Measurements from ENCODE around the gene THSD4. TPM values are rescaled to one million over a fixed set of nuclear protein-coding genes. Genes with fewer than 3 reads are reported as not detected.

Gene THSD4
- total RNA-seq, 1 experiment from 2014 or later = 0.29 TPM

- no peaks in the 10 kb centered on the region for H3K27me3 ChIP-seq (replicated peaks; ENCODE audit: control insufficient read depth, insufficient read depth, low read length)
- H3K4me3 ChIP-seq (ENCODE audit: low read depth, low read length) = no peak overlapping the region
- no peak for TF ChIP-seq CTCF (IDR thresholded peaks at IDR 0.05; ENCODE audit: insufficient read depth in 1 of 2, low read depth in 1 of 2, low read length in 1 of 2, severe bottlenecking in 1 of 2, unreplicated experiment in 1 of 2)
- ChIA-PET CTCF (no interaction called here), POLR2A (no interaction called here)
- H3K4me1 Mint-ChIP-seq (ENCODE audit: low read depth, unreplicated experiment) = no peaks in the 10 kb centered on the region
- no peaks in the 10 kb centered on the region for H3K36me3 Mint-ChIP-seq (ENCODE audit: insufficient read depth, unreplicated experiment)
- H3K9me3 ChIP-seq = no peaks in the 10 kb centered on the region
- H3K9me3 Mint-ChIP-seq (ENCODE audit: unreplicated experiment) = peaks cover 10% of the 10 kb centered on the region
- DNase-seq = no peak
- H3K27ac Mint-ChIP-seq (ENCODE audit: unreplicated experiment) = no peak overlapping the region
- H3K27me3 Mint-ChIP-seq (ENCODE audit: insufficient read depth, unreplicated experiment) = peaks cover 10% of the 10 kb centered on the region
- intact Hi-C loops (cut with micrococcal nuclease; ENCODE audit: unreplicated experiment) = no loop called here
- no peak overlapping the region for H3K4me3 Mint-ChIP-seq (ENCODE audit: unreplicated experiment)
- H3K36me3 ChIP-seq (ENCODE audit: control insufficient read depth, insufficient read depth, low read length) = no peaks in the 10 kb centered on the region
- BruUV-seq (replicated peaks) = no TSS peak
- no peaks in the 10 kb centered on the region for H3K4me1 ChIP-seq
These were observed 21.0 kb downstream of the THSD4 start for GRCh38 chr15:71136159-71136783.

- no TSS peak for BruUV-seq (replicated peaks)
- Mint-ChIP-seq H3K27ac (ENCODE audit: unreplicated experiment) (no peak overlapping the region), H3K4me3 (ENCODE audit: unreplicated experiment) (no peak overlapping the region), H3K9me3 (ENCODE audit: unreplicated experiment) (peaks cover 10% of the 10 kb centered on the region), H3K36me3 (ENCODE audit: insufficient read depth, unreplicated experiment) (no peaks in the 10 kb centered on the region), H3K4me1 (ENCODE audit: low read depth, unreplicated experiment) (no peaks in the 10 kb centered on the region), H3K27me3 (ENCODE audit: insufficient read depth, unreplicated experiment) (peaks cover 10% of the 10 kb centered on the region)
- intact Hi-C loops (cut with micrococcal nuclease; ENCODE audit: unreplicated experiment) = no loop called here
- TF ChIP-seq CTCF (IDR thresholded peaks at IDR 0.05; ENCODE audit: insufficient read depth in 1 of 2, low read depth in 1 of 2, low read length in 1 of 2, severe bottlenecking in 1 of 2, unreplicated experiment in 1 of 2) = no peak
- H3K9me3 ChIP-seq = no peaks in the 10 kb centered on the region
- DNase-seq = no peak
- ChIA-PET CTCF (no interaction called here), POLR2A (no interaction called here)
- H3K27me3 ChIP-seq (replicated peaks; ENCODE audit: control insufficient read depth, insufficient read depth, low read length) = no peaks in the 10 kb centered on the region
- H3K4me3 ChIP-seq (ENCODE audit: low read depth, low read length) = no peak overlapping the region
- H3K36me3 ChIP-seq (ENCODE audit: control insufficient read depth, insufficient read depth, low read length) = no peaks in the 10 kb centered on the region
- H3K4me1 ChIP-seq = no peaks in the 10 kb centered on the region
These were observed 21.7 kb downstream of the THSD4 start for GRCh38 chr15:71136793-71137518.

GRCh38 chr15:71138473-71138872 is 23.2 kb downstream of the THSD4 start:
- Histone ChIP-seq H3K36me3 (ENCODE audit: control insufficient read depth, insufficient read depth, low read length) (no peaks in the 10 kb centered on the region), H3K27me3 (replicated peaks; ENCODE audit: control insufficient read depth, insufficient read depth, low read length) (no peaks in the 10 kb centered on the region), H3K4me3 (ENCODE audit: low read depth, low read length) (no peak overlapping the region), H3K9me3 (no peaks in the 10 kb centered on the region), H3K4me1 (no peaks in the 10 kb centered on the region)
- Mint-ChIP-seq H3K27me3 (ENCODE audit: insufficient read depth, unreplicated experiment) (peaks cover 12% of the 10 kb centered on the region), H3K4me1 (ENCODE audit: low read depth, unreplicated experiment) (no peaks in the 10 kb centered on the region), H3K9me3 (ENCODE audit: unreplicated experiment) (peaks cover 10% of the 10 kb centered on the region), H3K27ac (ENCODE audit: unreplicated experiment) (no peak overlapping the region), H3K4me3 (ENCODE audit: unreplicated experiment) (no peak overlapping the region), H3K36me3 (ENCODE audit: insufficient read depth, unreplicated experiment) (no peaks in the 10 kb centered on the region)
- no TSS peak for BruUV-seq (replicated peaks)
- intact Hi-C loops (cut with micrococcal nuclease; ENCODE audit: unreplicated experiment) = no loop called here
- no peak for TF ChIP-seq CTCF (IDR thresholded peaks at IDR 0.05; ENCODE audit: insufficient read depth in 1 of 2, low read depth in 1 of 2, low read length in 1 of 2, severe bottlenecking in 1 of 2, unreplicated experiment in 1 of 2)
- CTCF ChIA-PET = no interaction called here
- no peak for DNase-seq
- POLR2A ChIA-PET = no interaction called here
